WI38 (cell line): ENCODE data around the gene ADAMTSL3.

ENCODE experiments used
- H3K4me3 ChIP-seq: 2 replicates; pipeline ENCODE4 v1.5.1; 2011; ENCODE audit warnings: low read depth, mild to moderate bottlenecking, control low read depth, low read length
- CTCF ChIP-seq: IDR thresholded peaks from 2 replicates; pipeline ENCODE4 v1.5.1; 2012; ENCODE audit warnings: low read depth, mild to moderate bottlenecking, control low read depth, low read length

Gene ADAMTSL3

GRCh38 chr15:83887961-83888360, 234.0 kb downstream of the ADAMTSL3 start:
- no peak for TF ChIP-seq CTCF
- no peak overlapping the region for H3K4me3 ChIP-seq

GRCh38 chr15:83889995-83890394, 236.1 kb downstream of the ADAMTSL3 start:
- no peak for TF ChIP-seq CTCF
- H3K4me3 ChIP-seq: no peak overlapping the region

- no peak for TF ChIP-seq CTCF
- no peak overlapping the region for H3K4me3 ChIP-seq
These were observed 236.7 kb downstream of the ADAMTSL3 start for GRCh38 chr15:83890587-83890986.

GRCh38 chr15:83892498-83892897, 238.6 kb downstream of the ADAMTSL3 start:
- H3K4me3 ChIP-seq: no peak overlapping the region
- TF ChIP-seq CTCF: no peak

- no peak for TF ChIP-seq CTCF
- no peak overlapping the region for H3K4me3 ChIP-seq
These were observed 239.4 kb downstream of the ADAMTSL3 start for GRCh38 chr15:83893308-83893707.

GRCh38 chr15:83897037-83897436, 243.1 kb downstream of the ADAMTSL3 start:
- no peak overlapping the region for H3K4me3 ChIP-seq
- TF ChIP-seq CTCF: no peak

- no peak for TF ChIP-seq CTCF
- no peak overlapping the region for H3K4me3 ChIP-seq
These were observed 244.4 kb downstream of the ADAMTSL3 start for GRCh38 chr15:83898361-83898760.
